K562 (cell line): ENCODE data around the gene MAP3K12. TPM values are rescaled to one million over a fixed set of nuclear protein-coding genes. Genes with fewer than 3 reads are reported as not detected.
A peak's percentile ranks its signal among the peaks of the same experiment; 100 is the strongest.

Experiments
- ATAC-seq: fragments of 200-7000 bp; cut with Tn5 transposase; 3 replicates; pipeline ENCODE4 v1.9.1; 2020; ENCODE audit warnings: moderate library complexity
- BruUV-seq: library from RNA; stranded (reverse); fragments of 400-500 nt; replicated peaks from 2 replicates; lab custom pipeline; 2021; lab: Mats Ljungman, UMichigan
- CTCF ChIA-PET: fragments of 300-600 bp; formaldehyde crosslinking; extraction: SDS; loops from one replicate; lab custom pipeline; 2021; ENCODE audit warnings: low intra/inter-chr PET ratio; lab: Yijun Ruan, JAX
- POLR2A ChIA-PET: fragments of 300-600, 350-650 bp; sonication (Branson Sonifier 250); formaldehyde crosslinking; extraction: SDS; loops from one replicate; lab custom pipeline; 2021; ENCODE audit warnings: antibody characterized with exemption, inconsistent platforms; lab: Yijun Ruan, JAX
- DNase-seq, 4 experiments: peaks; one replicate each; pipeline versions ENCODE4 v3.0.0 to v3.0.0-alpha.2; 2011 to 2018; ENCODE audit warnings: low spot score in 3 of 4, mixed read lengths in 3 of 4; ENCODE audit errors: extremely low read depth in 1 of 4
- FAIRE-seq: peaks from 2 replicates; lab custom pipeline; 2011; peaks lifted over from hg19 to GRCh38; lab: Jason Lieb, UNC
- H2AFZ ChIP-seq: 2 replicates; pipeline ENCODE4 v1.6.0; 2011; ENCODE audit warnings: low read depth, low read length, control low read depth, inconsistent platforms
- H3K27ac ChIP-seq: fragments of 200-600 bp; 3 replicates; pipeline ENCODE4 v1.8.0; 2011; ENCODE audit warnings: low read depth, mild to moderate bottlenecking, control low read depth, inconsistent platforms, low read length, moderate library complexity, mixed read lengths; ENCODE audit errors: extremely low read depth
- H3K27me3 ChIP-seq, 2 experiments: fragments of 300-600 bp in 1 of 2; 2 replicates in 1 of 2; 3 replicates in 1 of 2; pipeline versions ENCODE4 v1.6.0 to v1.8.0; 2011; ENCODE audit warnings: inconsistent platforms in 2 of 2, low read length in 2 of 2, mild to moderate bottlenecking in 1 of 2, mixed read lengths in 1 of 2, moderate library complexity in 1 of 2; ENCODE audit not compliant: control insufficient read depth in 2 of 2, insufficient read depth in 2 of 2
- H3K36me3 ChIP-seq: fragments of 300-600 bp; 3 replicates; pipeline ENCODE4 v1.8.0; 2011; ENCODE audit warnings: mild to moderate bottlenecking, low read length, inconsistent platforms; ENCODE audit not compliant: control insufficient read depth, insufficient read depth
- H3K4me1 ChIP-seq, 2 experiments: fragments of 200-600 bp in 1 of 2; replicated peaks in 1 of 2; 2 replicates in 1 of 2; 3 replicates in 1 of 2; pipeline versions ENCODE4 v1.5.1 to v1.8.0; 2011; ENCODE audit warnings: inconsistent platforms in 2 of 2, low read length in 2 of 2, mild to moderate bottlenecking in 1 of 2, mixed read lengths in 1 of 2, moderate library complexity in 1 of 2; ENCODE audit not compliant: control insufficient read depth in 2 of 2, insufficient read depth in 2 of 2
- H3K4me2 ChIP-seq: 2 replicates; pipeline ENCODE4 v1.6.1; 2011; ENCODE audit warnings: low read length, control low read depth, inconsistent platforms, mixed read lengths; ENCODE audit not compliant: insufficient read depth
- H3K4me3 ChIP-seq: fragments of 200-600 bp; sonication (generic), shearing (Covaris generic); 2 replicates; pipeline ENCODE4 v1.5.1; 2016; ENCODE audit warnings: control low read depth, inconsistent platforms
- H3K79me2 ChIP-seq: fragments of 200-600 bp; 3 replicates; pipeline ENCODE4 v1.8.0; 2011; ENCODE audit warnings: low read length, inconsistent platforms; ENCODE audit not compliant: control insufficient read depth, insufficient read depth
- H3K9ac ChIP-seq, 2 experiments: 2 replicates each; pipeline versions ENCODE4 v1.6.0 to v1.6.1; 2011; ENCODE audit warnings: low read depth in 2 of 2, low read length in 2 of 2, control low read depth in 1 of 2, inconsistent platforms in 1 of 2, mild to moderate bottlenecking in 1 of 2, mixed read lengths in 1 of 2; ENCODE audit not compliant: insufficient read depth in 1 of 2
- H3K9me1 ChIP-seq: one replicate; pipeline ENCODE4 v1.6.0; 2011; ENCODE audit warnings: inconsistent platforms, mild to moderate bottlenecking, low read length, moderate library complexity; ENCODE audit not compliant: control insufficient read depth, insufficient read depth
- H3K9me3 ChIP-seq: replicated peaks from 2 replicates; pipeline ENCODE4 v1.5.1; 2011; ENCODE audit warnings: low read depth, low read length, inconsistent platforms; ENCODE audit not compliant: control insufficient read depth, insufficient read depth
- H4K20me1 ChIP-seq: replicated peaks from 2 replicates; pipeline ENCODE4 v1.6.1; 2011; ENCODE audit warnings: low read length, inconsistent platforms, mixed read lengths; ENCODE audit not compliant: control insufficient read depth, insufficient read depth
- NONO ChIP-seq, 2 experiments: fragments of 200-400 bp in 1 of 2; fragments of 450-650 bp in 1 of 2; formaldehyde crosslinking in 1 of 2; IDR thresholded peaks; 2 replicates each; pipeline ENCODE4 v1.6.1; 2017; ENCODE audit warnings: low read depth in 2 of 2, mild to moderate bottlenecking in 2 of 2, moderate library complexity in 2 of 2, low read length in 1 of 2
- ZNF318 ChIP-seq, 2 experiments: fragments of 450-650 bp; IDR thresholded peaks; 2 replicates each; pipeline ENCODE4 v1.6.1; 2016; ENCODE audit warnings: mild to moderate bottlenecking in 2 of 2, borderline replicate concordance in 1 of 2, low read depth in 1 of 2, moderate library complexity in 1 of 2
- WGBS: fragments of 100-300 bp; shearing (Covaris generic); methylation state at CpG from one replicate; pipeline ENCODE4 v1.1.6; 2016; ENCODE audit warnings: low coverage, mixed read lengths; ENCODE audit not compliant: insufficient coverage; ENCODE audit errors: missing lambda C conversion rate; 5-methylcytosine and 5-hydroxymethylcytosine counted together
- in situ Hi-C: fragments of 300-500 bp; cut with MboI; formaldehyde crosslinking; loops from 4 replicates; pipeline ENCODE4 v1.15.0; 2018; ENCODE audit warnings: inconsistent platforms, mixed read lengths
- intact Hi-C: fragments of 100-400 bp; cut with micrococcal nuclease; formaldehyde crosslinking; loops from 2 replicates; pipeline ENCODE4 v1.14.2; 2022
- polyA plus RNA-seq, 8 experiments: library from polyadenylated mRNA; depleted of rRNA in 4 of 8; stranded (reverse) in 5 of 8; unstranded in 3 of 8; fragments of >200 nt; fragmentation: Nextera tagmentation in 2 of 8; fragmentation: Illumina TruSeq in 1 of 8; extraction: Ambion mirVana in 2 of 8; extraction: Trizol in 1 of 8; gene quantifications; 2 replicates each; pipeline versions ENCODE4 v1.2.1 to v1.2.3, GENCODE V29; 2011 to 2014; ENCODE audit warnings: inconsistent platforms in 1 of 8, missing spikeins in 1 of 8
- total RNA-seq, 7 experiments: library from RNA; depleted of rRNA in 6 of 7; stranded (reverse); fragments of >200 nt in 6 of 7; fragmentation: Illumina TruSeq in 2 of 7; extraction: Trizol in 2 of 7; gene quantifications; 2 replicates each; pipeline versions ENCODE4 v1.2.1 to v1.2.3, GENCODE V29; 2011 to 2021; ENCODE audit warnings: low replicate concordance in 1 of 7
- TF ChIP-seq, protein P1 (sequence below): fragments of 450-650 bp; IDR thresholded peaks from 2 replicates; pipeline ENCODE4 v1.6.1; 2017; ENCODE audit warnings: antibody characterized with exemption

MAP3K12 gene
- total and polyA plus RNA-seq, 9 of the 15 experiments (the other 6 are each of a cell fraction or from before 2014, with no cell fraction given) = 0.10 to 2.4 (median 1.6) TPM

DNA sequence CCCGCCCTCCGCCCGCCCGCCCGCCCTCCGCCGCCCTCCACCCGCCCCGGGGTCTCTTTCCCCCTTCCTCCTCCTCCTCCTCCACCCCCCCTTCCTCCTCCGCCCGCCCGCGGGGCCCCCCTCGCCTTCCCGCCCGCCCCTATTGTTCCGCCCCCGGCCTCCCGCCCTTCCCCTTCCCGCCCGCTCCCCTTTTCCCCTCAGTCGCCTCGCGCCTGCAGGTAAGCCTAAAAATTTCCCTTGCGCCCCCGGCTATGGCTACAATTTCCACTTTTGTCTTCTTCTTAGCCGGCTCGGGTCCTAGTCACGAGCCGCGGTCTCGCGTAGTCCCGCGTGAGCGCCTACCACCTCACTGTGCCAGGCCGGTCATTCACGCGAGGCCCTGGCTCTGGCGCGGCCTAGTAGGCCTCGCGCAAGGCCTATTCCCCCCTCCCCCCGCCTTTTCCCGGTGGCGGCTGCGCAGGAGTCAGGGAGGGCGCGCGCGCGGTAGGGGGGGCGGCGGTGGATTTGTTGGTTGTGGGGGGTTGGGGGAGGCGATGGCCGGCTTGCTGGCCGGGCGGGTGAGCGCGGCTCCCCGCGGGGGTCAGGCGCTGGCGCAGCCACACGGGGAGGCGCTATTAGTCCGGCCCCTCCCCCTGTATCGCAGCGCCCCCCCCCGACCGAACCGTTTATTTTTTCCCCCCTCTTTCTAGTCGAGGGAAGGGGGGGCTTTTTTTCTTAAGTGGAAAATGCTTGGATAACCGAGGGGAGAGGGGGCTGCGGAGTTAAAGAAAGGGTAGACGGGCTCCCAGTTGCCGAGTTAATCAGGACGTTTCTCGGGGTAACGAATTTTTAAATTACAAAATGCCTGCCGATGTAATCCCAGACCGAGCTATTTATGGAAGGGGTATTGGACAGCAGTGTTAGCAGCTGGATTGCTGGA is 46.8 kb downstream of the MAP3K12 start:
- ATAC-seq (peak; percentile 89), FAIRE-seq (no peak), DNase-seq (peak; percentile 86 to 94 (median 90))
- peaks cover 53% of the 10 kb centered on the region for H3K36me3 ChIP-seq
- peaks cover 28% of the 10 kb centered on the region for H4K20me1 ChIP-seq
- POLR2A ChIA-PET = interaction anchor here (0.7 to 3.9 kb wide), 12 partner anchors 8 to 404 kb away, joined by 3 to 39 read pairs (median 4); partner anchors contain the start of gene TARBP2
- BruUV-seq = no TSS peak
- no peaks in the 10 kb centered on the region for H3K27me3 ChIP-seq
- H2AFZ ChIP-seq = 0 out of 2 replicates have a peak overlapping the region, but pooled peaks have one; percentile 22
- WGBS = under 1% methylated on average over 35 of the region's 82 CpGs
- H3K27ac ChIP-seq = peak overlapping the region; percentile 98
- peak overlapping the region; percentile 98 for H3K4me3 ChIP-seq
- in situ Hi-C loops (no loop called here), intact Hi-C loops (no loop called here)
- CTCF ChIA-PET = interaction anchor here (0.6 to 1.9 kb wide), 3 partner anchors 100 to 167 kb away, joined by 3 to 7 read pairs (median 6); no protein-coding TSS in a partner anchor
- peak overlapping the region; percentile 91 to 100 for H3K9ac ChIP-seq
- H3K4me2 ChIP-seq = peak overlapping the region; percentile 84
- peaks cover 4% of the 10 kb centered on the region for H3K9me1 ChIP-seq
- peaks cover 0 to 17% of the 10 kb centered on the region in 2 experiments; a peak in 3 of 5 replicates for H3K4me1 ChIP-seq
- H3K79me2 ChIP-seq = peaks cover 53% of the 10 kb centered on the region
- no peaks in the 10 kb centered on the region for H3K9me3 ChIP-seq
- TF ChIP-seq NONO (IDR thresholded peaks at IDR 0.05; ENCODE audit: low read depth in 2 of 2, low read length in 1 of 2) (peak in 1 of 2 experiments; percentile 25; a peak in 1 of 4 replicates), ZNF318 (IDR thresholded peaks at IDR 0.05; ENCODE audit: borderline replicate concordance in 1 of 2, low read depth in 1 of 2) (0 out of 4 replicates have a peak, but pooled peaks of 1 of the 2 experiments have one; percentile 18)
- TF ChIP-seq, protein P1, sequence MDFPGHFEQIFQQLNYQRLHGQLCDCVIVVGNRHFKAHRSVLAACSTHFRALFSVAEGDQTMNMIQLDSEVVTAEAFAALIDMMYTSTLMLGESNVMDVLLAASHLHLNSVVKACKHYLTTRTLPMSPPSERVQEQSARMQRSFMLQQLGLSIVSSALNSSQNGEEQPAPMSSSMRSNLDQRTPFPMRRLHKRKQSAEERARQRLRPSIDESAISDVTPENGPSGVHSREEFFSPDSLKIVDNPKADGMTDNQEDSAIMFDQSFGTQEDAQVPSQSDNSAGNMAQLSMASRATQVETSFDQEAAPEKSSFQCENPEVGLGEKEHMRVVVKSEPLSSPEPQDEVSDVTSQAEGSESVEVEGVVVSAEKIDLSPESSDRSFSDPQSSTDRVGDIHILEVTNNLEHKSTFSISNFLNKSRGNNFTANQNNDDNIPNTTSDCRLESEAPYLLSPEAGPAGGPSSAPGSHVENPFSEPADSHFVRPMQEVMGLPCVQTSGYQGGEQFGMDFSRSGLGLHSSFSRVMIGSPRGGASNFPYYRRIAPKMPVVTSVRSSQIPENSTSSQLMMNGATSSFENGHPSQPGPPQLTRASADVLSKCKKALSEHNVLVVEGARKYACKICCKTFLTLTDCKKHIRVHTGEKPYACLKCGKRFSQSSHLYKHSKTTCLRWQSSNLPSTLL = no peak
